Measurements from ENCODE around the gene TNIK. TPM values are rescaled to one million over a fixed set of nuclear protein-coding genes. Genes with fewer than 3 reads are reported as not detected.

The TNIK gene
- total and polyA plus RNA-seq, 2 experiments from 2014 or later, result 14.6 to 34.3 TPM

GRCh38 chr3:171222995-171223394 lies 237.2 kb downstream of the TNIK start:
- Histone ChIP-seq H3K27ac (ENCODE audit: low read depth) (no peak overlapping the region), H3K4me3 (no peak overlapping the region), H3K36me3 (ENCODE audit: insufficient read depth) (no peaks in the 10 kb centered on the region), H4K20me1 (replicated peaks; ENCODE audit: insufficient read depth) (no peaks in the 10 kb centered on the region), H3K4me2 (no peak overlapping the region), H3K79me2 (replicated peaks; ENCODE audit: insufficient read depth) (no peaks in the 10 kb centered on the region), H3F3A (replicated peaks; ENCODE audit: low read depth) (no peaks in the 10 kb centered on the region), H3K27me3 (ENCODE audit: insufficient read depth) (no peaks in the 10 kb centered on the region), H2AFZ (no peak overlapping the region), H3K4me1 (ENCODE audit: insufficient read depth) (no peaks in the 10 kb centered on the region; the same call in 1 of the 2 replicates), H3K9me2 (ENCODE audit: insufficient read depth) (no peaks in the 10 kb centered on the region)
- DNase-seq (ENCODE audit: low spot score), result no peak
- H3K27ac Mint-ChIP-seq, result peak overlapping the region; percentile 81; the same call in 1 of the 2 replicates
- H3K27me3 Mint-ChIP-seq (ENCODE audit: insufficient read depth, low read depth, poor library complexity), result peaks cover 2% of the 10 kb centered on the region
- H3K36me3 Mint-ChIP-seq (ENCODE audit: low read depth), result peaks cover 13% of the 10 kb centered on the region; the same call in 2 of the 3 replicates
- no peak overlapping the region for H3K4me3 Mint-ChIP-seq
- TF ChIP-seq ZNF462 (CRISPR knock-in tag; IDR thresholded peaks at IDR 0.05) (no peak), ETS1 (IDR thresholded peaks at IDR 0.05) (no peak), STAT1 (IDR thresholded peaks at IDR 0.05; ENCODE audit: unreplicated experiment) (no peak), JUNB (IDR thresholded peaks at IDR 0.05; ENCODE audit: unreplicated experiment) (no peak)
- peaks cover 6% of the 10 kb centered on the region; the same call in 2 of the 3 replicates for H3K4me1 Mint-ChIP-seq
- peaks cover 2% of the 10 kb centered on the region; the same call in 1 of the 3 replicates for H3K9me3 Mint-ChIP-seq
- no peak for ATAC-seq

GRCh38 chr3:171221597-171221996 lies 238.6 kb downstream of the TNIK start:
- peaks cover 4% of the 10 kb centered on the region; the same call in 1 of the 2 replicates for H3K4me1 ChIP-seq (ENCODE audit: insufficient read depth)
- H4K20me1 ChIP-seq (replicated peaks; ENCODE audit: insufficient read depth), result no peaks in the 10 kb centered on the region
- DNase-seq (ENCODE audit: low spot score) (no peak), ATAC-seq (no peak)
- Mint-ChIP-seq H3K4me3 (no peak overlapping the region), H3K4me1 (peaks cover 4% of the 10 kb centered on the region; the same call in 1 of the 3 replicates), H3K27ac (no peak overlapping the region), H3K36me3 (ENCODE audit: low read depth) (peaks cover 10% of the 10 kb centered on the region; the same call in 2 of the 3 replicates), H3K27me3 (ENCODE audit: insufficient read depth, low read depth, poor library complexity) (peaks cover 2% of the 10 kb centered on the region), H3K9me3 (peaks cover 2% of the 10 kb centered on the region; the same call in 1 of the 3 replicates)
- no peaks in the 10 kb centered on the region for H3K36me3 ChIP-seq (ENCODE audit: insufficient read depth)
- no peaks in the 10 kb centered on the region for H3K79me2 ChIP-seq (replicated peaks; ENCODE audit: insufficient read depth)
- H2AFZ ChIP-seq, result no peak overlapping the region
- no peak overlapping the region for H3K4me2 ChIP-seq
- H3K27me3 ChIP-seq (ENCODE audit: insufficient read depth), result no peaks in the 10 kb centered on the region
- H3F3A ChIP-seq (replicated peaks; ENCODE audit: low read depth), result no peaks in the 10 kb centered on the region
- no peak overlapping the region for H3K27ac ChIP-seq (ENCODE audit: low read depth)
- H3K9me2 ChIP-seq (ENCODE audit: insufficient read depth), result no peaks in the 10 kb centered on the region
- no peak overlapping the region for H3K4me3 ChIP-seq
- TF ChIP-seq CREB1 (CRISPR knock-in tag; IDR thresholded peaks at IDR 0.05; ENCODE audit: low read depth) (no peak), EZH2 (IDR thresholded peaks at IDR 0.05; ENCODE audit: low read depth, unreplicated experiment) (no peak), JUNB (IDR thresholded peaks at IDR 0.05; ENCODE audit: unreplicated experiment) (no peak)
